Adipose tissue (tissue), 3 donors: ENCODE measurements around the gene USP36. TPM values are rescaled to one million over a fixed set of nuclear protein-coding genes. Genes with fewer than 3 reads are reported as not detected.
"Not testable (repeated sequence)": the region's sequence is repeated elsewhere in the genome, so short reads cannot be mapped to it uniquely, and the experiment has no call there.

Experiments used
- H3K27ac ChIP-seq: one replicate; pipeline ENCODE4 v1.5.1; 2013; ENCODE audit warnings: low read depth, low read length
- WGBS, 3 donors: extraction: QIAGEN DNeasy Blood & Tissue Kit; methylation state at CpG; one replicate each; pipeline ENCODE4 v1.1.7; 2013; 5-methylcytosine and 5-hydroxymethylcytosine counted together
- polyA plus RNA-seq, 3 donors: library from polyadenylated mRNA; stranded (reverse); fragments of 200-250 nt; gene quantifications; one replicate each; pipeline ENCODE4 v1.2.3, GENCODE V29; 2013
- donor health status: healthy with polysubstance abuse.
- donor health status: Bipolar disorder and iron deficiency.
- donor health status: healthy.

The USP36 gene
- polyA plus RNA-seq, 3 donors: 22.2 to 47.1 (median 32.3) TPM

DNA sequence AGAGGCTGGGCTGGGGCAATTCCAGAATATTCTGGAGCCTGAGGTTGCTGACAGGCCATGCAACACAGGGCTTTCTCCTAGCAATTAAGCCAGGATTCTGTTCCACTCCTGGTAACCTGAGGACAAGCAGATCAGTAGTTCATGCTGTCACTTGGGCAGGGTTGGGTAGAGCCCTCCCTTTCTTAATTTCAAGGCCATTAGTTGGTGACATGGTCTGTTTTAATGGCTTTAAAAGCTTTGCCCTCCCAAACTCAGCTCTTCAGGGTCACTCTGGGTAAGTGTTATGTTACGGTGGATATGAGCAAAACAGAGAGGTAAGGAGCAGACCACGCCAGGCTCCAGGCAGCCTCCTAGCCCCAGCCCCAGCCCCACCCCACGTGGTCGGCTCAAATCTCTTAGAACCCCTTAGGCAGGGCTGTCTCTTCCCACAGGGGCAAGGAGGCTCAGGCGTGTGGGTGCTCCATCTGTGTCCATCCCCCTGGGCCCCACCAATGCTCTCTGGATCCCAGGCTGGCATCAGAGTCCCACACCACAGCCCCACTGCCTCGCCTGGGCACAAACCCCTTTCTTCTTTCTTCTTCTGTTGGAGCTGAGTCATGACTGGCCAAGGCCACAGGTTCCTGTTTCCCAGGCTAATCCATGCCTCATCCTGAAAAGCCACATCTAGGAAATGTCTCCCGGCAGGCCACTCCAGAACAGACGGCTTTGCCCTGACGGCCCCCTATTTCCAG is 34.9 kb upstream of the USP36 start:
- 47 to 62% (median 55%) methylated on average over 9 of the region's 9 CpGs for WGBS, 3 donors
- no peak overlapping the region for H3K27ac ChIP-seq

DNA sequence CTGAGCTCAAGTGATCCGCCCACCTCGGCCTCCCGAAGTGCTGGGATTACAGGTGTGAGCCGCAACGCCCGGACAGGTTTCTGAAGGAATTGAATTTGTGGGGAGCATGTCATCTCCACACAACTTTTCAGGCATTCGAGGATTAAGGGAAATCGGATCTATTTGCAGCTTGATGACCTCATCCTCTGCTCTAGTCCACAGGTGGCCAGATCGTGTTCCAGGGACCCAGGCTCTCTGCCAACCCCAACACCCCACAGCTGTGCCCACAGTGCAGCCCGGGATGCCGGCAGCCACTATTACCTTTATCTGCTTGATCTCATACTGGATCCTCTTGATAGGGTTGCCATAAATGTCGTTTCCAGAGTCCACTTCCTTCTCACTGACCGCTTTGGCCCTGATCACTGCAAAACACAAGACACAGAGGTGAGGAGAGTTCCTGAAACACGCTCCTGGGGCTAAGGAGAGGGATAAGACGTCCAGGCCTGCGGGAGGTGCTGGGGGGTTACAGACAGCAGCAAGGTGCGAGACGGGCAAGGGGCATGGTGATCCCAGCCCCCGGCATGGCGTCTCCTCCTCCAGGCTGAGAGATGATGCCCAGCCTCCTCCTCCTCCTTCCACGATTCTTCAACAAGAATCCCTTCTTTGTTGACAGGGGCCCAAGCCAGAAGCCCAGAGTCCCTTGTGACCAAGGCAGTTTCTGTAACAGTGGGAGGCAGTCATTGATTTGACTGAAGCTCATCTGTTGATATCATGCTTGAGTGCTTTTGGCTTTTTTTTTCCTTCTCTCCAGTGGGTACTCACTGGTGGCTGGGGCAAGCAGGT is 33.1 kb upstream of the USP36 start:
- no peak overlapping the region for H3K27ac ChIP-seq
- WGBS, 3 donors: 60 to 71% (median 63%) methylated on average over 21 of the region's 21 CpGs

DNA sequence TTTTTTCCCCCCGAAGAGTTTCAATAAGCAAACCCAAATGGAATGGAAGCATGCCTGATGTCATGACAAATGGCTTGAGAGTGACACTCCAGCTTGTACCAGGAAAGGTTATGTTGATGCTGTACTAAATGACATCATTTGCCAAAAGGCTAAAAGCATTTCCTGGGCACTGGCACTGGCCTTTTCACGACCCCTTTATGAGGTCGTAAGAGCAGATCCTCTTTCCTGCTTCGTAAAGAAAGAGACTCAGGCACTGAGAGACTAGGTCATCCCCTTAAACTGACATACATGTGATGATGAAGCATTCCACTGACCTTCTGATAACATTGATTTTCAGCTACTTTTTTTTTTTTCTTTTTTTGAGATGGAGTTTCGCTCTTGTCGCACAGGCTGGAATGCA is 31.9 kb upstream of the USP36 start:
- no peak overlapping the region for H3K27ac ChIP-seq
- WGBS, 3 donors: 82 to 91% (median 89%) methylated on average over 6 of the region's 6 CpGs

DNA sequence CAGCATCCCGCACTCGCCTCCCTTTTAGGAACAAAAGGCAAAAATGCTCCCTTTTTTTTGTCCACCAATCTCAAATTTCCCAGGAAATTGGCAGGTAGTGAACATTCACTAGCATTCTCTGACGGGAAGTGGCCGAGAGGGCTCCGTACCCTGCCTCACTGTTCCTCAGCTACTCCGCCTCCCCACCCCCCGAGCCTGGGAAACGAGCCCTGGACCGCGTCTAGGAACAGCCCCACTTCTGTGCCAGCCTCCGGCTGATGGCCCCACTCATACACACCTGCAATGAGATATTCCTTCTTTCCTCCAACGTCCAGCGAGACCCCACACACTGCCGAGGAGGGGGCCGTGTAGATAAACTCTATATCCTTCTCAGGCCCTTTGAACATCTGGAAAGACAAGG is 30.0 kb upstream of the USP36 start:
- no peak overlapping the region for H3K27ac ChIP-seq
- WGBS, 3 donors: 83 to 85% (median 84%) methylated on average over 15 of the region's 15 CpGs

DNA sequence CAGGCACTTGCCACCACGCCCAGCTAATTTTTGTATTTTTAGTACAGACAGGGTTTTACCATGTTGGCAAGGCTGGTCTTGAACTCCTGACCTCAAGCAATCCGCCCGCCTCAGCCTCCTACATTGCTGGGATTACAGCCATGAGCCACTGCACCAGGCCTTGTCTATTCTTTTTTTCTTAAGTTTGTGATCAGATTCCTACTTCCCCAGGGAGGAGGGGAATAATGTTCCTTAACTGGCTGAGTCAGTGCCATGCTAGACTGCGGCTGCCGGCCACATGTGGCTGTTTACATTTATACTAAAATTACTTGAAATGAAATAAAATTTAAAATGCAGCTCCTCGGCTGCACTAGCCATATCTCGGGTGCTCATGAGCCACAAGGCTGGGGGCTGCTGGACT is 27.8 kb upstream of the USP36 start:
- 73 to 87% (median 79%) methylated on average over 7 of the region's 7 CpGs for WGBS, 3 donors
- H3K27ac ChIP-seq: no peak overlapping the region

DNA sequence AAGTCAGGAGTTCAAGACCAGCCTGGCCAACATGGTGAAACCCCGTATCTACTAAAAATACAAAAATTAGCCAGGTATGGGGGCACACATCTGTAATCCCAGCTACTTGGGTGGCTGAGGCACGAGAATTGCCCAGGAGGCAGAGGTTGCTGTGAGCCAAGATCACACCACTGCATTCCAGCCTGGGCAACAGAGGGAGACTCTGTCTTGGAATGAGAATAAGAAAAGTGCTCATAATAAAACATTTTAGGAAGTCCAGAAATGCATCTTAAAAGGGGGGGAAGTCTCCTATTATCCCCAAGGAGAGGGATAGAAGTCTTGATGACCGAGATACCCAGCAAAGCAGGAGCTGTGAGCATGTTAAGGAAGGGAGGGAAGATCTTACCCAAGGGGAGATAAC is 26.4 kb upstream of the USP36 start:
- WGBS, 3 donors: 72 to 82% (median 74%) methylated on average over 3 of the region's 3 CpGs
- not testable (repeated sequence) for H3K27ac ChIP-seq

DNA sequence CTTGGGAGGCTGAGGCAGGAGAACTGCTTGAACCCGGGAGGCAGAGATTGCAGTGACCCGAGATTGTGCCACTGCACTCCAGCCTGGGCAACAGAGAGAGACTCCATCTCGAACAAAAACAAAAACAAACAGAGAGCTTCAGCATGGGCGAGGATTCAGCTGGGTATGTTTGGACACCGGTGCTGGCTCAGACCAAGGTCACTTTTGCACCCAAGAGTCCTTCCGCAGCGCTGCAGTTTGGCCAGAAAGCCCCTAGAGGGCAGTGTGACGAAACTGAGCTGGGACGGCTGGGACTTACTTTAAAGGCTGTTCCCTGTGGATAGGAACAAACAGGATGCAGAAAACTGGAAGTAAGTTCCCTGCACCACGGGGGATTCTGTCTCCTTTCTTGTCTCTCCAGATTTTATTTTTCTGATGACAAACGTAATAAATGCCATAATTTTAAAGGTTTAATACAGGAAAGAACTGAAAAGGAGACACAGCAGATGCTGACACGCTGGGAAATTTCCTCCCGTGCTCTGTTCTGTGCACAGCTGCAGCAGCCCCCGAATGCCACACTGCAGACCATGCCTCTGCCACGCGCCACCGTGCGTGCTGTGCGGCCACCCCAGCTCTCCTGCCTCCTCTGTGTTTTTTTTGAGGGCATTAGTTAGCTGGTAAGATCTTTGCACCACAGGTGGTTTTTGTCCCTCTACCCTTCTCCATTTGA is 25.2 kb upstream of the USP36 start:
- WGBS, 3 donors: 14 to 31% (median 25%) methylated on average over 19 of the region's 19 CpGs
- no peak overlapping the region for H3K27ac ChIP-seq

DNA sequence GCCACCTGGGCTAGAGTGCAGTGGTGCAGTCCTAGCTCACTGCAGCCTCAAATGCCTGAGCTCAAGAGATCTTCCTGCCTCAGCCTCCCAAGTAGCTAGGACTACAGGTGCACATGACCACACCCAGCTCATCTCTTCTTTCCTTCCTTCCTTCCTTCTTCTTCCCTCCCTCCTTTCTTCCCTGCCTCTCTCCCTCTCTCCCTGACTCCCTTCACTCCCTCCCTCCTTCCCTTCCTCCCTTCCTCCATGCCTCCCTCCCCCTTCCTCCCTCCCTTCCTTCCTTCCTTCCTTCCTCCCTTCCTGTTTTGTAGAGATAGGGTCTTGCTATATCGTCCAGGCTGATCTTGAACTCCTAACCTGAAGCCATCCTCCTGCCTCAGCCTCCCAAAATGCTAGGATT is 23.5 kb upstream of the USP36 start:
- H3K27ac ChIP-seq: no peak overlapping the region
- WGBS, 3 donors: 37 to 74% (median 53%) methylated on average over 1 of the region's 1 CpG

DNA sequence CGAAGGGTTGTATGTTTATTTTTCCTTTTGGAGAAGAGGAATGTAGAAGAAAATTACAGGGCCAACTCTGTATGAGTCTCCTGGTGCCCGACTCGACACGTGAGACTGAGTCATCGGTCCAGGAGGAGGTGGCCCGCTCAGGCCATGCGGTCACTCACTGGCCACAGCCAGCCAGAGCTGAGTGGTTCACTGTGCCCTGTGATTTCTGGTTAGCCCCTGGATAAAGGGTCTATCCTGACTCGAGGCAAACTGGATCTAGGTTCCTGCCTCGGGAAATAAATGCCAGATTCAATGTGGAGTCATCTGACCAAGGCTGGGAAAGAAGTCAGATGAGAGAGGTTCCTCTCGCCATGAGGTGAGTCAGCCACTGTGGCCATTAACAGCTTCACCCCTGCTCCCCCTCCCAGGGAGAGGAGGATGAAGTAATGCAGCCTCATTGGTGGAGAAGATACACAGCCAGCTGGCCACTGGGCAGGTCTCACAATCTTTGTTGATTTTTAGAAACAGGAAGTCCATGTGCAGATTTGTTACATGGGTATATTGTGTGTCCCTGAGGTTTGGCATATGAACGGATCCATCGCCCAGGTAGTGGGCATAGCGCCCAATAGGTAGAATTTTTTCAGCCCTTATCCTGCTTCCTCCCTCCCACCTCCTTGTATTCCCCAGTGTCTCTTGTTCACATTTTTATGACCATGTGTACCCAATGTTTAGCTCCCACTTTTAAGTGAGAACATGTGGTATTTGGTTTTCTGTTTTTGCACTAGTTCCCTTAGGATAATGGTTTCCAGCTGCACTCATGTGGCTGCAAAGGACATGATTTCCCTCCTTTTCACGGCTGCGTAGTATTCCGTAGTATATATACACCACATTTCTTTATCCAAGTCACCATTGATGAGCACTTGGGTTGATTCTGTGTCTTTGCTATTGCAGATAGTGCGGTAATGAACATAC is 21.7 kb upstream of the USP36 start:
- 66 to 71% (median 68%) methylated on average over 17 of the region's 17 CpGs for WGBS, 3 donors

DNA sequence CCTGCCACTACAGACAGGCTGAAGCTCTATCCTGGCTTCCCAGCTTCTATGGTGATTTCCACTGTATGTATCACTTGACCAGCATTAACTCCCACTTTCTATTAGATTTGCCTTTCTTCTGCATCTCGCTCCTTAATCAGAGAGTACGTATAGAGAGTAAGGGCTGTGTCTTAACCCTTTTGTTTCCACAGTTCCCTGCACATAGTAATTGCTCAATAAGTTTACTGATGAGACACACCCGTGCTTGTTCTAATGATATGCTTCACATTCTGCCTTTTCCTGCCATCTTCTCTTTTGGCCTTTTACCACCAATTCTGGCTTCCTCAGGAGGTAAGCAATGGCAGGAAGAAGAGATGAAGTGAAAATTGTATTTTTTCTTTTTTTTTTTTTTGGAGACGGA is 20.6 kb upstream of the USP36 start:
- no peak overlapping the region for H3K27ac ChIP-seq
- 85 to 93% (median 90%) methylated on average over 4 of the region's 4 CpGs for WGBS, 3 donors

More for the DNA sequence above, 21.7 kb upstream of the USP36 start:
- H3K27ac ChIP-seq: no peak overlapping the region

DNA sequence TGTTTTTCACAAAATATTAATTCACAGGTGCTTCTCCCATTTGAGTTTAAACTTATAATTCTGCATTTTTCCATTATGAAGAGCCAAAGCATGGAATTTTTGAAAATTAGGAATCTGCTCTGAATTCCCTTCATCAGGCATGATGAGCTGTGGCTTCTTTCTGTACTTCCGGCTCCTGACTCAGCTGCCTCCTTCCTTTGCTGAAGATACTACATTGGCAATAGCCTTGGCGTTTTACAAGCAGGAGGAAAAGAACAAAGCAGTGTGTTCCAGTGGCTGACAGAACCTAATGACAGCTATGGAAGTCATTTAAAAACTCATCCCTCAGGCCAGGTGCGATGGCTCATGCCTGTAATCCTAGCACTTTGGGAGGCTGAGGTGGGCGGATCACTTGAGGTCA is 18.4 kb upstream of the USP36 start:
- no peak overlapping the region for H3K27ac ChIP-seq
- WGBS, 3 donors: 82 to 91% (median 86%) methylated on average over 4 of the region's 4 CpGs

DNA sequence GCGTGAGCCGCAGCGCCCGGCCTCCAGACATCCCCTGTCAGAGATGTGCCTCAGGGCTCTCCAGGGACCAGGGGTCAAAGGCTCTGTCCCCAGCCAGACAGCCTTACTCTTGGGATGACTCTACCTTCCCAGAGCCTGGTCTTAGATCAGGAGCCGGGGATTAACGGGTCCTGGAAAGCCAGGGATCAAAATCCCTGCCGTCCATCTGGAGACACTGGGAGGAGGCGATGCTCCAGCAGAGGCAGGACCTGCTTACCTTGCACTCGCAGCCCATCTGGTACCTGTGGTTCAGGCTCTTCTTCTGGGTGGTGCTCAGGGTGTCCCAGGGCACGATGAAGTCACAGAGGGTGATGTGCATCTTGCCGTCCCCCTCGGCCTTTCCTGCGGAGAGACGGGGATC is 16.7 kb upstream of the USP36 start:
- no peak overlapping the region for H3K27ac ChIP-seq
- 93 to 95% (median 94%) methylated on average over 14 of the region's 14 CpGs for WGBS, 3 donors

DNA sequence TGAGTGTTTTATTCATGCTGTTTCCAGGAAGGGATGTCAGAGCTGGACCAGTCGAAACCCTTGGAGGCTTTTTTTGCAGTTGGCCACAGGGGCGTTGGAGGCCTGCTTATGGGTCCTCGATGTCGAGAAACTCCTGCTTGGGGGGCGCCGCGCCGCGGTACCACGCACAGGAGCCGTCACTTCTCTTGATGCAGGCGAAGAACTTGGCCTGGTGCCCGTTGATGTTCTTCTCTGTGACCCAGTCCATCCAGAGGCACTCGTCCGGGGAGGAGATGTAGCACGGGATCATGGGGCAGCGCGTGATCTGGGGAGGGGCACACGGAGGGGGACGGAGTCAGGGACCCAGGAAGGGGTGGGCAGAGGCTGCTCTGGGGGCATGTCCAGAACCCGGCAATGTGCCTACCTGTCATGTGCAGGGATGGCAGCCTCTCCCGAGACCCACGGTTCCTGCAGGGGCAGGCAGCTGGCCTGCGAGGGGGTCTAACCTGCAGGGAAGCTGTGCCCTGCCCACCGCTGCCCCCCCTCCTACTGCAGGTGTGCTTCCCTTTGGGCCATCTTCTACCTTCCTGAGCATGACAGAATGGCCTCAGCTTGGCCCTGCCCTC is 15.0 kb upstream of the USP36 start:
- 94 to 97% (median 95%) methylated on average over 25 of the region's 25 CpGs for WGBS, 3 donors
- no peak overlapping the region for H3K27ac ChIP-seq

DNA sequence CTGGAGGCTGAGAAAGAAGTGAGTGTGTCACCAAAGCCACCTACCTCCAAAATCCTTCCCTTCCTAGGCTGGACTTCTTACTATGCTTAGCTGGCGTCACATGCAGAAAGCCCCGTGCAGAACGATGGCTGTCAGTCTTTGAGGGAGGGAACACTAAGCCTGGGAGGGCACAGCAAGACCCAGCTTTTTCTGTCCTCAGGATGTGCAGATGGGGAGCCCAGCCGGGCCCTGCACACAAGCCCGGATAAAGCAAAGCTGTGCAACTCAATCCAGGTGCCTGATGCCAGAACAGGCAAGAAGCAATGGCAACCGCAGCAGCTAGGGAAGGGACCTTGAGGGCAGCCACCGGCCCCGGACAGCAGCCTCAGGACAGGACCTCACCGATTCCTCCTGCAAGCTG is 13.9 kb upstream of the USP36 start:
- 77 to 85% (median 85%) methylated on average over 8 to 9 of the region's 9 CpGs for WGBS, 3 donors
- H3K27ac ChIP-seq: no peak overlapping the region

DNA sequence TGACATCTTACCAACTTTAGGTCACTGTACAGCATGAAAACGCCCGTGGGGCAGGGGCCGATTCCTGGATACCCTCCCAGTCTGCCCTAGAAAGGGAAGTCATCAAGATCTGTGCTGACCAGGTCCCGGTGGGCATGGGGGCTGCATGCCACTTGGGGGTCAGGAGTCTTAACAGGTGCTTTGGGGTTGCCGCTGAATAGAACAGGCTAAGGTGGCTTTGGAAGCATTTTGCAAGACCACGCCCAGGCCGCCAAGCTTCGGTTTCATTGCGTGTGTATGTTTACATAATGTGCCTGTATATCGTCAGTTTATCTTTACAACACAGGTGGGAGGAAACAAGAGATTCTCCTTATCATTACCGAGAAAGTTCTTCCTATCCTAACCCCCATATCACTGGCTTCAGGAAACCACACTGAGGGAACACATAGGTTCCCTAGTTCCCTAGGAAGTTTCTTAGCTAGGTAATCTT is 13.3 kb upstream of the USP36 start:
- 64 to 71% (median 71%) methylated on average over 11 of the region's 11 CpGs for WGBS, 3 donors
- H3K27ac ChIP-seq: no peak overlapping the region

DNA sequence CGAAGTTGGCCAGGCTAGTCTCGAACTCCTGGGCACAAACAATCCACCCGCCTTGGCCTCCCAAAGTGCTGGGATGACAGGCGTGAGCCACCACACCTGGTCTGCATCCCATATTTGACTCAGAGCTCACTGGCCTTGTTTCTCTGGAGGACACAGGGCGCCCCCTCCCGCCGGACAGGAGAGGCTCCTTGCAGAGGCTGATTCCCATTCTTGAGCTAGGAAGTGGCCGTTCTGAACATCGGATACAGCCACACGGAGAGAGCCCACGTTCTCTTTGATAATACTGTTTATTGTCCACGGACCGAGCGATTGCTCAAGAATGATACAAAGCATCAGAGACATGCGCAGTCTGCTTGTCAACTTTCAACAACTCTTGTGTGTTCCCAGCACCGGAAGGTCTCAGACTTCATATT is 12.1 kb upstream of the USP36 start:
- no peak overlapping the region for H3K27ac ChIP-seq
- 79 to 85% (median 83%) methylated on average over 16 of the region's 16 CpGs for WGBS, 3 donors

DNA sequence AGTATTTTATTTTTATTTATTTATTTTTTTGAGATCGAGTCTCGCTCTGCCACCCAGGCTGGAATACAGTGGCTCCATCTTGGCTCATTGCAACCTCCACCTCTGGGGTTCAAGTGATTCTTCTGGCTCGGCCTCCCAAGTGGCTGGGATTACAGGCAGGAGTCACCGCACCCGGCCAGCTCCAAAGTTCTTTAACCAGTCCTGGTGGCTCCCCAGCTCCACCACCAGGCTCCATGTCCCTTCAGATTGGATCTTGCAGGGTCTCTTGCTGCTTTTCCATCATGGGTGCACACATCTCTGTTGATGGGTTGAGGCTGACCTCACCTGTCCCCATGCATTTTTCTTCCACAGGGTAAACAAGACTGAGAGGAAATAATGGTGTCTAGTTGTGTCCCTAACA is 8.4 kb upstream of the USP36 start:
- H3K27ac ChIP-seq: no peak overlapping the region
- WGBS, 3 donors: 85 to 95% (median 92%) methylated on average over 5 of the region's 5 CpGs

DNA sequence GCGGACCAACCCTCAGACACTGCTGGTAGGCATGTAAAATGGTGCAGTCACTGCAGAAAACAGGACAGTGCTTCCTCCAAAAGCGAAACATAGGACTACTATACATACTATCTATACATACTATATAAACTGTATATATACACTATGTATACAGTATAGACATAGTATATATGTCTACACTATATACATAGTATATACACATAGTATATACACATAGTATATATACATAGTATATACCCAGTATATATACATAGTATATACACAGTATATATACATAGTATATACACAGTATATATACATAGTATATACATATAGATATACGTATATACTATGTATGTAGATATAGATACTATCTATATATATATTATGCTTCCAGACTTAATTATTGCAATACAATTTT is 6.4 kb upstream of the USP36 start:
- no peak overlapping the region for H3K27ac ChIP-seq
- WGBS, 3 donors: 91 to 96% (median 95%) methylated on average over 3 of the region's 3 CpGs
